Lung microvascular endothelial cell (primary cell): ENCODE data around the gene SLFN14. TPM values are rescaled to one million over a fixed set of nuclear protein-coding genes. Genes with fewer than 3 reads are reported as not detected.
"Not testable (repeated sequence)": the region's sequence is repeated elsewhere in the genome, so short reads cannot be mapped to it uniquely, and the experiment has no call there.

Experiments used
- DNase-seq, 2 donors: peaks; one replicate each; pipeline versions ENCODE4 v3.0.0 to v3.0.0-alpha.2; 2010; ENCODE audit warnings: low read depth in 2 of 2
- total RNA-seq: library from RNA; depleted of rRNA; stranded (reverse); fragments of >200 nt; gene quantifications from 2 replicates; pipeline ENCODE4 v1.2.1, GENCODE V29; 2014

Gene SLFN14
- total RNA-seq, 1 donor from 2014 or later: not detected

GRCh38 chr17:35523296-35523695, 37.3 kb downstream of the SLFN14 start:
- DNase-seq: no peak

- peak in 1 of 2 donors; percentile 61 for DNase-seq
These were observed 38.9 kb downstream of the SLFN14 start for GRCh38 chr17:35521654-35522256.

GRCh38 chr17:35521150-35521549, 39.5 kb downstream of the SLFN14 start:
- DNase-seq: no peak

GRCh38 chr17:35519906-35520442, 40.6 kb downstream of the SLFN14 start:
- DNase-seq: no peak

GRCh38 chr17:35519439-35519838, 41.2 kb downstream of the SLFN14 start:
- DNase-seq: no peak

- DNase-seq: not testable (repeated sequence)
These were observed 42.2 kb downstream of the SLFN14 start for GRCh38 chr17:35518431-35518830.

- DNase-seq: no peak
These were observed 45.6 kb downstream of the SLFN14 start for GRCh38 chr17:35515027-35515426.

GRCh38 chr17:35514564-35514963, 46.1 kb downstream of the SLFN14 start:
- DNase-seq: no peak

Other genes starting within 250 kb of the SLFN14 start
- 28.3 and 55.6 TPM in 2 replicates for gene SLFN11, start 187.2 kb downstream of the SLFN14 start, total RNA-seq
- 25.9 and 50.4 TPM in 2 replicates for gene SLFN12, start 128.3 kb downstream of the SLFN14 start, total RNA-seq
- 0.65 and 2.2 TPM in 2 replicates for gene SLFN13, start 112.1 kb downstream of the SLFN14 start, total RNA-seq
- gene SLFN12L, start 23.1 kb downstream of the SLFN14 start, total RNA-seq: 0.20 TPM in 1 of 2 replicates, not detected in the other
- gene PEX12, start 17.8 kb upstream of the SLFN14 start, total RNA-seq: 1.7 and 3.6 TPM in 2 replicates
- gene AP2B1, start 26.5 kb upstream of the SLFN14 start, total RNA-seq: 77.8 and 85.9 TPM in 2 replicates
- gene RASL10B, start 170.8 kb upstream of the SLFN14 start, total RNA-seq: under 0.01 TPM in 2 replicates
- under 0.01 TPM in 1 of 2 replicates, not detected in the other for gene GAS2L2, start 192.4 kb upstream of the SLFN14 start, total RNA-seq
- gene C17orf50, start 200.1 kb upstream of the SLFN14 start, total RNA-seq: not detected in 2 replicates
- gene MMP28, start 234.8 kb upstream of the SLFN14 start, total RNA-seq: 0.40 and 0.87 TPM in 2 replicates
- 54.5 and 65.7 TPM in 2 replicates for gene TAF15, start 248.7 kb upstream of the SLFN14 start, total RNA-seq